ACC112 (cell line): ENCODE measurements around the gene CHTOP.
"Not testable (repeated sequence)": the region's sequence is repeated elsewhere in the genome, so short reads cannot be mapped to it uniquely, and the experiment has no call there.

Experiments
- H2AFZ ChIP-seq: fragments of 200-600 bp; sonication (generic); one replicate; pipeline ENCODE4 v1.6.0; 2017; ENCODE audit warnings: antibody characterized with exemption, low read length; ENCODE audit not compliant: unreplicated experiment
- H3K27ac ChIP-seq: fragments of 200-600 bp; sonication (generic); 2 replicates; pipeline ENCODE4 v1.5.1; 2014; ENCODE audit warnings: low read depth, mild to moderate bottlenecking, antibody characterized with exemption, low read length, moderate library complexity
- H3K27me3 ChIP-seq: fragments of 200-600 bp; sonication (generic); 2 replicates; pipeline ENCODE4 v1.6.1; 2014; ENCODE audit warnings: mild to moderate bottlenecking, antibody characterized with exemption, low read length, moderate library complexity, mixed read lengths; ENCODE audit not compliant: insufficient read depth
- H3K36me3 ChIP-seq: fragments of 200-600 bp; sonication (generic); 2 replicates; pipeline ENCODE4 v1.6.1; 2016; ENCODE audit warnings: mild to moderate bottlenecking, antibody characterized with exemption, low read length, moderate library complexity, mixed read lengths; ENCODE audit not compliant: insufficient read depth
- H3K4me1 ChIP-seq: fragments of 200-600 bp; sonication (generic); one replicate; pipeline ENCODE4 v1.6.1; 2016; ENCODE audit warnings: low read length, mixed read lengths; ENCODE audit not compliant: insufficient read depth, unreplicated experiment, control insufficient read depth
- H3K4me3 ChIP-seq: fragments of 200-600 bp; sonication (generic); 2 replicates; pipeline ENCODE4 v1.5.1; 2014; ENCODE audit warnings: mild to moderate bottlenecking, low read depth, low read length
- H3K79me2 ChIP-seq: fragments of 200-600 bp; sonication (generic); one replicate; pipeline ENCODE4 v1.6.0; 2016; ENCODE audit warnings: low read length; ENCODE audit not compliant: control insufficient read depth, unreplicated experiment, insufficient read depth

CHTOP gene, protein sequence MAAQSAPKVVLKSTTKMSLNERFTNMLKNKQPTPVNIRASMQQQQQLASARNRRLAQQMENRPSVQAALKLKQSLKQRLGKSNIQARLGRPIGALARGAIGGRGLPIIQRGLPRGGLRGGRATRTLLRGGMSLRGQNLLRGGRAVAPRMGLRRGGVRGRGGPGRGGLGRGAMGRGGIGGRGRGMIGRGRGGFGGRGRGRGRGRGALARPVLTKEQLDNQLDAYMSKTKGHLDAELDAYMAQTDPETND

DNA sequence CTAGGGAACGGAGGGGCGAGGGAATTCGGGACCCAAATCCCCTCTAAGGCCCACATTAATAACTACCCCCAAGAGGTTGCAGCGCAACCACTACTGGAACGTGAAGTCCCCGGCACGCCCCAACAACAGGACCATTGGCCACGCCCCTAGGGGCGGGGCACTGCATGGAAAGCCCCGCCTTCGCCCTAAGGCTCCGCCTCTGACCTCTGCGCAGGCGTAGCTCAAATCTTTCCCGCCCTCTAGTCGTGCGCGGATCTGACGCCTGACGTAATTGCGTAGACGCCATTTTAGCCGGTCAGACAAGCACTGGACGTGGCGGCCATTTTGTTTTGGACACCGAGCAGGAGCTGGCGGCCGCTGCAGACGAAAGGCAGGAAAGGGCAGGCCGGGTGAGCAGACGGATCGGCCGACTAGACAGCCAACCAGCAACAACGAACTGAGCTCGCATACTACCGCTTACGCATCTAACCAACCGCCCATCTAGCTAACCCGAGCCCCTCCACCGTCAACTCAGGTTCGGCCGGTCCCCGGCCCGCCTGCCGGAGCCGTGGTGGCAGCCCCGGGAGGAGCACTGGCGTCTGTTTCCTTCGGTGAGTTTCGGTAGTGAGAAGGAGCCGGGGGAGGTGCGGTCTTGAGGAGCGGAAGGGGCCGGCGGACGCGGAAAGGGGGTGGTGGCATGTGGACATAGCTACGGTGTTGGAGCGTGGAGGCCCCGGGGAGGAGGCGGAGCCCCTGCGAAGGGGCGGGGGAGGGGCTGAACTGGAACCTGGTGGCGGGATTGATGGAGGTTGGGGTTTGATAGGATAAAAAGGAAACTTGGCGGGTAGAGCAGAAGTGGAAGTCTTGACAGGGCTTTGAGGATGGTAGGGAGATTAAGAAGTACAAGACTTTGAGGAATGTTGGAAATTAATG lies at the start of gene CHTOP:
CHTOP (plus strand) TSS at position 313 of the 912 bp plus-strand sequence. CDS start 2,523 bp downstream, outside the sequence.
- peaks cover 40% of the 10 kb centered on the region for H3K79me2 ChIP-seq
- peak within 1 kb of the TSS; percentile 100 for H3K27ac ChIP-seq
- H3K27me3 ChIP-seq: no peaks in the 10 kb centered on the region
- H2AFZ ChIP-seq: peak within 1 kb of the TSS; percentile 93
- H3K36me3 ChIP-seq: peaks cover 32% of the 10 kb centered on the region
- peak within 1 kb of the TSS; percentile 94 for H3K4me3 ChIP-seq
- H3K4me1 ChIP-seq: peaks cover 17% of the 10 kb centered on the region

- Histone ChIP-seq H3K27ac (no peak overlapping the region), H2AFZ (no peak overlapping the region)
Measured at GRCh38 chr1:153585006-153585405, 48.9 kb upstream of the CHTOP start.

GRCh38 chr1:153586347-153586746 lies 47.5 kb upstream of the CHTOP start:
- H3K4me3 ChIP-seq: no peak overlapping the region
- peaks cover 5% of the 10 kb centered on the region for H3K4me1 ChIP-seq
- no peaks in the 10 kb centered on the region for H3K27me3 ChIP-seq
- no peaks in the 10 kb centered on the region for H3K79me2 ChIP-seq
- no peak overlapping the region for H2AFZ ChIP-seq
- H3K27ac ChIP-seq: no peak overlapping the region
- no peaks in the 10 kb centered on the region for H3K36me3 ChIP-seq

More at GRCh38 chr1:153585006-153585405, 48.9 kb upstream of the CHTOP start:
- H3K27me3 ChIP-seq: no peaks in the 10 kb centered on the region
- H3K4me1 ChIP-seq: peaks cover 5% of the 10 kb centered on the region
- no peak overlapping the region for H3K4me3 ChIP-seq
- no peaks in the 10 kb centered on the region for H3K36me3 ChIP-seq
- no peaks in the 10 kb centered on the region for H3K79me2 ChIP-seq

DNA sequence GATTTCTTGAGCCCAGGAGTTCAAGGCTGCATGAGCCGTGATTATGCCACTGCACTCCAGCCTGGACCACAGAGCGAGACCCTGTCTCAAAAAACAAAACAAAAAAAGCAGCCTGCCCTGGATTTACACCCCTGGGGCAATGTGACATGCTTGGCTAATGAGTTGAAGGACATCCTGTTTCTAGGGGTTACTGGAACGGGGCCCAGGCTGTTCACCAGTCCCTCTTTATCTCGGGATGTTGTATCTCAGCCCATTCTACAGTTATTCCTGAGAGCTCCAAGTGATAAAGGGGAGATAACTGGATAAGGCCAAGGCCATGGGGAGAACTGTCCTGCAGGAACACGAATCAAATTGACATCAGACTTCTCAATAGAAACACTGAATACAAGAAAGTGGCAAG lies 46.6 kb upstream of the CHTOP start:
- Histone ChIP-seq H3K27ac (no peak overlapping the region), H3K79me2 (no peaks in the 10 kb centered on the region), H2AFZ (no peak overlapping the region)

GRCh38 chr1:153588033-153588432 lies 45.8 kb upstream of the CHTOP start:
- not testable (repeated sequence) for H3K4me3 ChIP-seq, H3K79me2 ChIP-seq, H3K27ac ChIP-seq, H3K27me3 ChIP-seq, H2AFZ ChIP-seq, H3K4me1 ChIP-seq, H3K36me3 ChIP-seq

More for the DNA sequence above, 46.6 kb upstream of the CHTOP start:
- H3K4me3 ChIP-seq: no peak overlapping the region
- no peaks in the 10 kb centered on the region for H3K36me3 ChIP-seq
- H3K4me1 ChIP-seq: peaks cover 5% of the 10 kb centered on the region
- H3K27me3 ChIP-seq: no peaks in the 10 kb centered on the region

DNA sequence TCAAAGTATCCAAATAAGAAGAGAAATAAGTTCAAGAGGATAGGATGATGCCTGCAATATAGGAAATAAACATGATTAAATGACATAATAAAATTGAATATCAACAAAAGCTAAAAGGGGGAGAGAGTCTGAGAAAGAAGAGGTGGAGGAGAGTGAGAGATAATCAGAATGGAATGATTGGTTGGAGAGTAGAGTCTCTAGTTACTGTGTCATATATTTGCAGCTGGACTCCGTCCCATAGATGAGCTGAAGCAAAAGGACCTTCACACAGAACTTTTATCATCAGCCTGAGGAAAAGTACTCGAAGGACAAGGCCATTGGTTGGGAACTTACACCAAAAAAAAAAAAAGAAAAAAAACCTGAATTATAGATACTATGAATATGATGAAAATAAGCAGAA lies 45.4 kb upstream of the CHTOP start:
- H3K79me2 ChIP-seq: no peaks in the 10 kb centered on the region
- H3K4me3 ChIP-seq: no peak overlapping the region
- no peaks in the 10 kb centered on the region for H3K27me3 ChIP-seq
- H2AFZ ChIP-seq: no peak overlapping the region
- H3K36me3 ChIP-seq: no peaks in the 10 kb centered on the region
- peaks cover 5% of the 10 kb centered on the region for H3K4me1 ChIP-seq
- H3K27ac ChIP-seq: no peak overlapping the region

DNA sequence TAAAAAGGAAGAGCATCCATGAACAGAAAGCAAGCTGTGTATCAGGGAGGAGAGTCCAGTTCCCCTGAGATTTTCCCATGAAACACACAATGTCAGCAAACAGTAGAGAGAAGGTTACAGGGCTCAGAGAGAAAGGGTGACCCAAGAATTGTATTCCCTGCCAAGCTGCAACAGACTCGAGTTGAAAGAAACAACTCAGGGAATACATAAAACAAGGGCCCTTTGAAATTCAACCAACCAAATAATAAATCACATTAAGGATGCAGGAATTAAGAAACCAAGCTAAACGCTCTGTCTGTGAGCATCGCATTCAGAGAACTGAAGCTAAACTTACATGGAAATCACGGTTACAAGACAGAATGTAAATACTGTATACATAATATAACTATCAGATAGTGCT lies 41.1 kb upstream of the CHTOP start:
- no peak overlapping the region for H3K4me3 ChIP-seq
- H3K36me3 ChIP-seq: no peaks in the 10 kb centered on the region
- no peaks in the 10 kb centered on the region for H3K79me2 ChIP-seq
- H3K4me1 ChIP-seq: peaks cover 9% of the 10 kb centered on the region
- no peak overlapping the region for H2AFZ ChIP-seq
- H3K27me3 ChIP-seq: no peaks in the 10 kb centered on the region
- no peak overlapping the region for H3K27ac ChIP-seq

- Histone ChIP-seq H3K4me3 (no peak overlapping the region), H3K4me1 (peaks cover 46% of the 10 kb centered on the region), H3K27ac (peak overlapping the region; percentile 59; the same call in 1 of the 2 replicates), H3K79me2 (no peaks in the 10 kb centered on the region), H3K27me3 (no peaks in the 10 kb centered on the region), H3K36me3 (no peaks in the 10 kb centered on the region), H2AFZ (no peak overlapping the region)
Measured at GRCh38 chr1:153597206-153597605, 36.7 kb upstream of the CHTOP start.

DNA sequence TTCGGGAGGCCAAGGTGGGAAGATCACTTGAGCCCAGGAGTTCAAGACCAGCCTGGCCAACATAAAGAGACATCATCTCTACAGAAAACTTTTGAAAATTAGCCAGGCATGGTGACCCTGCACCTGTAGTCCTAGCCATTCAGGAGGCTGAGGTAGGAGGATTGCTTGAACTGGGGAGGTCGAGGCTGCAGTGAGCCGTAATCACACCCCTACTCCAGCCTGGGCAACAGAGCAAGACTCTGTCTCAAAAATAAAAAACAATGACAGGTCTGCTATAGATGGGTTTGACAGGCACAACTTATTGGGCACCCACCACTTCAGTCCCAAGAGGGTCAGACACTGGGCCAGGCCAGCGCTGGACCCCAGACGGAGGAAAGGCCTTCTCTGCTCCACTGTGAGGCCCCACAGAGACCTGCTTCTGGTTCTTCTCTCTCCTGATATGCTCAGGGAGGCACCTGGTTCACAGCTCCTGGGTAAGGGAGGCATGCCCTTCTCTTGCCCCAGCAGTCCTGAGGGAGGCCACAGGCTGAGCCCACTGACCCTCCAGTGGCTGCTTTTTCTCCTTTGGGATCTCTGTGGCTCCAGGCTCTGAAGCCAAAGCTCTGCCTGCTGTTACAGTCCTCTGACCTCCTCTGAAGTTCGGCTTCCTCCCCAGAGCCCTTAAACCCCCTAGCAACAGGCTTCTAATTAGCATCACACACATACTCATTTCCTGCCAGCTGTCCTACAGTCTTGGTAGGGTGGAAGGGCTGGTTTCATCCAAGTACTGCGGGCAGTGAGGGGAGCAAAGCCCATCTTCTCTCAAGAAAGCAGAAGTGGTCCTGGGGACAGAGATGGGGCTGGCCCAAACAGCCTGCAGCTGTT lies 35.3 kb upstream of the CHTOP start:
- H3K27ac ChIP-seq: peak overlapping the region; percentile 59
- no peak overlapping the region for H3K4me3 ChIP-seq
- H3K27me3 ChIP-seq: no peaks in the 10 kb centered on the region
- 0 out of 2 replicates have a peak, but pooled peaks cover 5% of the 10 kb centered on the region for H3K36me3 ChIP-seq
- H3K4me1 ChIP-seq: peaks cover 48% of the 10 kb centered on the region
- no peaks in the 10 kb centered on the region for H3K79me2 ChIP-seq
- no peak overlapping the region for H2AFZ ChIP-seq

DNA sequence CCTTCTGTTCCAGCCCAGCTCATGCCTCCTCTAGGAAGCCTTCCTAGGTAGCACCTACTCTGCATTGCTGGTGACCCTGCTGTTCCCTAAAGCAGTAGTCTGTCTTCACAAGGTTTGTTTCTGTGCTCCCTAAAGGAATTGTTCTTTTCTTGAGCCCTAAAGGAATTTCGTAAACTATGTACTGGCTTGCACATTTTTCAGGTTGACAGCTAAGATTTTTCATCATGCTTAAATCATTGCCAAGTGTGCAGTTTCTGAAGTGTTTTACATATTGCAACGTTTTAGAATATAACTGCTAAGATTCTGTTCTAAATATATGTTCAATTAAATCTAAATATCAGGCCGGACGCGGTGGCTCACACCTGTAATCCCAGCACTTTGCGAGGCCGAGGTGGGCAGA lies 34.0 kb upstream of the CHTOP start:
- no peaks in the 10 kb centered on the region for H3K27me3 ChIP-seq
- H2AFZ ChIP-seq: no peak overlapping the region

More for the DNA sequence above, 34.0 kb upstream of the CHTOP start:
- Histone ChIP-seq H3K4me1 (peaks cover 48% of the 10 kb centered on the region), H3K79me2 (no peaks in the 10 kb centered on the region), H3K4me3 (no peak overlapping the region), H3K27ac (peak overlapping the region; percentile 10; the same call in 1 of the 2 replicates), H3K36me3 (0 out of 2 replicates have a peak, but pooled peaks cover 13% of the 10 kb centered on the region)
